Measurements from ENCODE around the gene GRAMD4. TPM values are rescaled to one million over a fixed set of nuclear protein-coding genes. Genes with fewer than 3 reads are reported as not detected.

Gene GRAMD4
- total RNA-seq, 1 experiment from 2014 or later, result 19.8 TPM

DNA sequence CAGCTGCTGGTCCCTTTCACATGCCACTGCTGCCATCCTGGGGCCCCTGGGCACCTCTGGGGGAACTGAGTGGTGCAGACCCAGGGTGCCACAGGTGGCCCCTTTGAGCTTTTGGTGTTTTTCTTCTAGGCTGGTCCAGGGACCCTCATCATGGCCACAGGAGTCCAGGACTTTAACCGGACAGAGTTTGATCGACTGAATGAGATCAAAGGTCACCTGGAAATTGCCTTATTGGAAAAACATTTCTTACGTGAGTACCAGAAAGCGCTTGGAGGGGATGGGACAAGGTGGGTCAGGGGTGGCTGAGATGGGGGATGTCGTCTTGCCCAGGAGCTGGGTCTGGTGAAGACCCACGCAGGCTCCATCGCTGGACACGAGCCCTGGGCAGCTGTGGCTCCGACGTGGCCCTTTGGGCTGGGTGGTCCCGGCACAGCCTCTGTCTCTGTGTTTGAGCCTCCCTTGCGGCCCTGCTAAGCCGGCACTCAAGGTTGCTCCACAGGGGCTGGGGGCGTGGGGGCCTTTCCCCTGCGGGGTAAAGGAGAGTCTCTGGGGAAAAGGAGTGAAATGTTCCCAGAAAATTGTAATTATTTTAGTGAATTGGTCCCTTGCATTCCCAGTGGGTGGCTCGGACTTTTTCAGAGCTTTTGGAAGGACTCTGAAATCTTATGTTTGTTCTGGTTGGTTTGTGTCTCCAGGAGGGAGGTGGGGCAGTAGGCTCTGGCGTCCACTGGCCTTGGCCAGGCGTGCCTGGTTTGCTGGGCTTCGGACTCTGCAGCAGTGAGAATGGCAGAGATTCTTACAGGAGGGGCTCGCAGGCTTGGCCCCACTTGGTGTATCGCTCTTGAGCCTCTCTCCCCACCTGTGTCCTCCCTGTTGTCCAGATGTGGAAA, 17.8 kb downstream of the GRAMD4 start:
- Histone ChIP-seq H3K56ac (ENCODE audit: insufficient read length, low read depth, low read length) (no peak overlapping the region), H3K4me1 (ENCODE audit: insufficient read depth, low read length) (no peaks in the 10 kb centered on the region), H3K18ac (ENCODE audit: insufficient read length, low read depth, low read length) (no peak overlapping the region), H2BK120ac (ENCODE audit: low read depth, low read length, poor library complexity, severe bottlenecking) (no peak overlapping the region), H3K23ac (ENCODE audit: insufficient read length, low read depth, low read length) (no peak overlapping the region), H4K5ac (ENCODE audit: insufficient read length, low read depth, low read length) (no peak overlapping the region), H3K27ac (ENCODE audit: insufficient read length, low read depth, low read length) (no peak overlapping the region), H2BK12ac (ENCODE audit: insufficient read length, low read depth, low read length) (no peak overlapping the region), H2AK5ac (ENCODE audit: insufficient read length, low read length) (no peak overlapping the region), H2AFZ (ENCODE audit: low read length) (no peak overlapping the region), H4K91ac (ENCODE audit: insufficient read length, low read depth, low read length) (no peak overlapping the region), H3T11ph (ENCODE audit: low read length) (no peak overlapping the region), H2BK15ac (ENCODE audit: low read depth, low read length) (no peak overlapping the region), H3K9me3 (ENCODE audit: control insufficient read depth, low read depth, low read length) (no peaks in the 10 kb centered on the region), H2BK5ac (ENCODE audit: insufficient read length, low read length) (no peak overlapping the region), H3K79me2 (ENCODE audit: insufficient read depth, low read length) (no peaks in the 10 kb centered on the region), H3K4me2 (ENCODE audit: insufficient read depth, insufficient read length, low read length) (no peak overlapping the region), H3K14ac (ENCODE audit: insufficient read depth, low read length) (no peak overlapping the region), H2BK20ac (ENCODE audit: low read depth, low read length, poor library complexity, severe bottlenecking) (no peak overlapping the region), H3K23me2 (ENCODE audit: insufficient read length, low read depth, low read length, poor library complexity, severe bottlenecking) (no peaks in the 10 kb centered on the region), H4K8ac (replicated peaks; ENCODE audit: insufficient read length, low read depth, low read length) (no peak overlapping the region), H3K9ac (ENCODE audit: extremely low read depth, insufficient read length, low read length) (no peak overlapping the region), H4K20me1 (ENCODE audit: control insufficient read depth, insufficient read depth, insufficient read length) (no peaks in the 10 kb centered on the region), H3K4ac (ENCODE audit: low read depth, low read length) (no peak overlapping the region), H3K27me3 (ENCODE audit: insufficient read depth, low read length) (no peaks in the 10 kb centered on the region), H3K79me1 (ENCODE audit: insufficient read depth, low read depth, low read length, poor library complexity, severe bottlenecking) (no peaks in the 10 kb centered on the region)
- peaks cover 0 to 3% (median 2%) of the 10 kb centered on the region in 3 experiments; a peak in 3 of 7 replicates for H3K36me3 Mint-ChIP-seq (ENCODE audit: insufficient read depth in 1 of 3, low read depth in 3 of 3)
- no peaks in the 10 kb centered on the region for H3K27me3 Mint-ChIP-seq (ENCODE audit: low read depth)
- WGBS (ENCODE audit: extremely low coverage, insufficient read length, low lambda C conversion rate), result no CpG with 5 or more reads among the region's 21 CpGs
- peaks cover 7 to 34% of the 10 kb centered on the region in 2 experiments for H3K4me1 Mint-ChIP-seq
- no peak for DNase-seq
- TF ChIP-seq, protein P1, sequence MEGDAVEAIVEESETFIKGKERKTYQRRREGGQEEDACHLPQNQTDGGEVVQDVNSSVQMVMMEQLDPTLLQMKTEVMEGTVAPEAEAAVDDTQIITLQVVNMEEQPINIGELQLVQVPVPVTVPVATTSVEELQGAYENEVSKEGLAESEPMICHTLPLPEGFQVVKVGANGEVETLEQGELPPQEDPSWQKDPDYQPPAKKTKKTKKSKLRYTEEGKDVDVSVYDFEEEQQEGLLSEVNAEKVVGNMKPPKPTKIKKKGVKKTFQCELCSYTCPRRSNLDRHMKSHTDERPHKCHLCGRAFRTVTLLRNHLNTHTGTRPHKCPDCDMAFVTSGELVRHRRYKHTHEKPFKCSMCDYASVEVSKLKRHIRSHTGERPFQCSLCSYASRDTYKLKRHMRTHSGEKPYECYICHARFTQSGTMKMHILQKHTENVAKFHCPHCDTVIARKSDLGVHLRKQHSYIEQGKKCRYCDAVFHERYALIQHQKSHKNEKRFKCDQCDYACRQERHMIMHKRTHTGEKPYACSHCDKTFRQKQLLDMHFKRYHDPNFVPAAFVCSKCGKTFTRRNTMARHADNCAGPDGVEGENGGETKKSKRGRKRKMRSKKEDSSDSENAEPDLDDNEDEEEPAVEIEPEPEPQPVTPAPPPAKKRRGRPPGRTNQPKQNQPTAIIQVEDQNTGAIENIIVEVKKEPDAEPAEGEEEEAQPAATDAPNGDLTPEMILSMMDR (conservative IDR thresholded peaks at IDR 0.05), result no peak
- no peak overlapping the region for H3K4me3 Mint-ChIP-seq
- peak overlapping the region in 2 of 3 experiments; percentile 34 to 65; a peak in 2 of 7 replicates for H3K27ac Mint-ChIP-seq
- H3K9me3 Mint-ChIP-seq, result peaks cover 2 to 3% of the 10 kb centered on the region in 2 experiments; a peak in 3 of 5 replicates

All from H9 (cell line).